ENCODE results near the gene GYS2. TPM values are rescaled to one million over a fixed set of nuclear protein-coding genes. Genes with fewer than 3 reads are reported as not detected.

Gene GYS2
- total RNA-seq: not detected
- polyA plus RNA-seq: under 1 TPM in 1 of 3 donors, not detected in 2; 0.05 TPM
- long read RNA-seq, donor 1: 0 reads
- long read RNA-seq, donor 2: 0 reads

DNA sequence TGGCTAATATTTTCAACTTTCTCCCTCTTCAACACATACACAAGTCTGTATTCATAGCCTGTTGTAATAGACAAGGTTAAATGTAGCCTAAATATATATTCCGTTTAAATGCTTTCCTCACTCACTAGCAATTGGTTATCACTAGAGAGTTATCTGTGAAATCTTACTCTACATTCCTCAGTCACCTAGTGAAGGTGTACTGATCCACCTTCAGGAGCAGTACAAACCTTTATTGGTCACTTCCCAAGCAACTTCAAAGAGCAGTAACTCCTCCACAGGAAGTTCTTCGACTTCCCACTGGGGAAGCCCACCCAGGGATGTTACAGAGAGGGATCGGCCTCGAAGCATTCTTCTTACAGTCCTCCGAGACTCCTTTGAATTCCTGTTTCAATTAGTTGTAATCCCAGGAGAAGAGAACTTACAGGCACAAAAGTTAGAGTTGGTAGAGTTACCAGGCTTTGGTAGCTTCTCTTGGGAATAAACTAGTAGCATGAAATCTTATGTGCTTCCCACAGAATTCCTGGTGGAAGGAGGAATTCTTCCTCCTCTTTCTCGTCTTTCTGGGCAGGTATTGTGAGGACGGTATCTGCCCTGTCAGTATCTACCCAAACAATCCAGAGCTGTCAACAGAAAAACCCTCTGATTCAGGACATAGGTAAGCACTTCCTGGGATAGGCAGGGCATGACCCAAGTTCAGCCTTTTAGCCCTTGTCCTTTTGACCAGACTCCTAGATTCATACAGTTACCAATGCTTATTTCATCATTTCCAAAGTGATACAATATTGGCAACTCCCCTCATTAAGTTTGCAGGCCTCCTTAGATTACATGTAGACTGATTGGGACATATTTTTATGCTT lies at the start of gene GYS2:
GYS2 (minus strand) TSS at position 603 of the 857 bp plus-strand sequence; CDS start at position 348, 255 bp downstream.
- TF ChIP-seq POLR2AphosphoS5 (IDR thresholded peaks at IDR 0.05) (no peak), POLR2A (IDR thresholded peaks at IDR 0.05) (no peak)
- TF ChIP-seq, protein P1, sequence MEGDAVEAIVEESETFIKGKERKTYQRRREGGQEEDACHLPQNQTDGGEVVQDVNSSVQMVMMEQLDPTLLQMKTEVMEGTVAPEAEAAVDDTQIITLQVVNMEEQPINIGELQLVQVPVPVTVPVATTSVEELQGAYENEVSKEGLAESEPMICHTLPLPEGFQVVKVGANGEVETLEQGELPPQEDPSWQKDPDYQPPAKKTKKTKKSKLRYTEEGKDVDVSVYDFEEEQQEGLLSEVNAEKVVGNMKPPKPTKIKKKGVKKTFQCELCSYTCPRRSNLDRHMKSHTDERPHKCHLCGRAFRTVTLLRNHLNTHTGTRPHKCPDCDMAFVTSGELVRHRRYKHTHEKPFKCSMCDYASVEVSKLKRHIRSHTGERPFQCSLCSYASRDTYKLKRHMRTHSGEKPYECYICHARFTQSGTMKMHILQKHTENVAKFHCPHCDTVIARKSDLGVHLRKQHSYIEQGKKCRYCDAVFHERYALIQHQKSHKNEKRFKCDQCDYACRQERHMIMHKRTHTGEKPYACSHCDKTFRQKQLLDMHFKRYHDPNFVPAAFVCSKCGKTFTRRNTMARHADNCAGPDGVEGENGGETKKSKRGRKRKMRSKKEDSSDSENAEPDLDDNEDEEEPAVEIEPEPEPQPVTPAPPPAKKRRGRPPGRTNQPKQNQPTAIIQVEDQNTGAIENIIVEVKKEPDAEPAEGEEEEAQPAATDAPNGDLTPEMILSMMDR (IDR thresholded peaks at IDR 0.05 in 8 of 11, conservative IDR thresholded peaks at IDR 0.05 in 3 of 11): no peak
- no peaks in the 10 kb centered on the region for H3K9me3 ChIP-seq
- H3K4me1 ChIP-seq: peaks cover 0 to 7% (median 2%) of the 10 kb centered on the region in 6 donors
- no peaks in the 10 kb centered on the region for H3K36me3 ChIP-seq
- no peak within 1 kb of the TSS for H3K4me3 ChIP-seq
- 79 to 84% (median 81%) methylated on average over 7 of the region's 7 CpGs for WGBS, 5 donors
- H3K27ac ChIP-seq: no peak within 1 kb of the TSS
- no peaks in the 10 kb centered on the region for H3K27me3 ChIP-seq (replicated peaks in 1 of 7)
- intact Hi-C loops (cut with DNase I; ENCODE audit: low total_unique reads): loop anchor here (5.0 kb wide), 1 partner anchor 78 kb away; no protein-coding TSS in a partner anchor
- no peak for DNase-seq

DNA sequence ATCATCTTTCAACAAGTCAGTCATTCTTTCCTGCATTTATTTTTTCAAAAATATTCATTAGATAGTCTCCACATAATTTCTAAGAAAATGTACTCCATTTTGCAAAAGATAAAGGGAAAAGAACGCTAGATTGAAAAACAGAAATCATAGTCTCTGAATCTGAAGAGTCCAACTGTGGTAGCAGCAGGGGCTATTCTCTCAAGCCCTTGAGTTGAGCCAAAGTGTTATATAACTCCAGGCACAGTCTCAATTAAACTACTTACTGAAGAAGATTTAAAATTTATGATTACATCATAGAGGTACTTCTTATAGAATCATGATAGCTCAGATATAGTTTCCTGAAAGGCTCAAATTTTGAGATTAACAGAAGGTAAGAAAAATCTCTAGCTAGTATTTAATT lies 47.2 kb upstream of the GYS2 start:
- Histone ChIP-seq H3K9me3 (no peaks in the 10 kb centered on the region), H3K36me3 (peaks cover 0 to 76% (median 28%) of the 10 kb centered on the region in 6 donors), H3K27me3 (replicated peaks in 1 of 7) (no peaks in the 10 kb centered on the region), H3K27ac (no peak overlapping the region), H3K4me1 (peaks cover 10 to 50% (median 28%) of the 10 kb centered on the region in 6 donors), H3K4me3 (no peak overlapping the region)
- intact Hi-C loops (cut with DNase I; ENCODE audit: low total_unique reads): no loop called here
- WGBS, 5 donors: 92 to 98% (median 94%) methylated on average over 1 of the region's 1 CpG
- DNase-seq: no peak
- TF ChIP-seq, protein P1 (IDR thresholded peaks at IDR 0.05 in 8 of 11, conservative IDR thresholded peaks at IDR 0.05 in 3 of 11): no peak
- no peak for TF ChIP-seq POLR2A (IDR thresholded peaks at IDR 0.05)
- no peak for TF ChIP-seq POLR2AphosphoS5 (IDR thresholded peaks at IDR 0.05)

DNA sequence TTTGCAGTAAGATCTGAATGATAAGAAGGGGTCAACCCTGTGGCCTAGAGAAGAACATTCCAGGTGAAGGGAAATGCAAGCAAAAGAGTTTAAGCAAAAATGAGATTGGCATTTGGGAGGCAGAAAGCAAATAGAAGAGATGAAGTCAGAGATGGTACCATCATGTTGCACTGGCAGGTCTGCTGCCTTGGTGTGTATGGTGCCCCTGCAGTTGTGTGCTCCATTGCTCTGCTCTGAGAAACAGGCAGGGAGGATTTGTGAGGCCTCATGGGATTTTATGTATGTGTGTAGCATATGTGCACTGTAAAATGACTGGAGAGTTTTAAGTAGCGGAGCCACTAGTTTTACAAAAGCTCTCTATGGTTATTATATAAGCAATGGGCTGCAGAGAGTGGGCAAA lies 46.4 kb upstream of the GYS2 start:
- Histone ChIP-seq H3K36me3 (peaks cover 0 to 85% (median 35%) of the 10 kb centered on the region in 6 donors), H3K4me3 (no peak overlapping the region), H3K27ac (no peak overlapping the region), H3K27me3 (replicated peaks in 1 of 7) (no peaks in the 10 kb centered on the region), H3K9me3 (no peaks in the 10 kb centered on the region), H3K4me1 (peaks cover 3 to 43% (median 20%) of the 10 kb centered on the region in 6 donors)
- intact Hi-C loops (cut with DNase I; ENCODE audit: low total_unique reads): no loop called here
- no peak for TF ChIP-seq POLR2A (IDR thresholded peaks at IDR 0.05)
- TF ChIP-seq, protein P1 (IDR thresholded peaks at IDR 0.05 in 8 of 11, conservative IDR thresholded peaks at IDR 0.05 in 3 of 11): no peak
- TF ChIP-seq POLR2AphosphoS5 (IDR thresholded peaks at IDR 0.05): no peak
- 96 to 100% (median 99%) methylated on average over 1 of the region's 1 CpG for WGBS, 5 donors
- DNase-seq: no peak

DNA sequence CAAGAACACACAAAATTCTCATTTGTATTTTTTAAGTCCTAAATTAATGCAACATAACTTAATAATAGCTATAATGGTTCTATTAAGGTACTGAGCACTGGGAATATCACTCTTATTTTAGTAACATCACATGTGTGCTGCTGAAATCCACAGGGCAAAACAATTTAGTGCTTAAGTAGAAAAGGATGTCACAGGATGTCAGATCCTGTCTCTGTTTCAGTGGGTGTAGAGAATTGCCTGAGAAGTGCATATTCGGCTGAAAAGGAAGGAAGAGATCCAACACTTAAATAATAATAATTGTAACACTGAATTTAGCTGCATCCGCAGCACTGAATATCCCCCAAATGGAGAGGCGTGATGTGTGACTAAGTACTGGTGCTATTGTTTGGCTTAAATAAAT lies 44.4 kb upstream of the GYS2 start:
- no peaks in the 10 kb centered on the region for H3K9me3 ChIP-seq
- H3K27me3 ChIP-seq (replicated peaks in 1 of 7): no peaks in the 10 kb centered on the region
- H3K4me1 ChIP-seq: peaks cover 0 to 34% (median 6%) of the 10 kb centered on the region in 6 donors
- no peak overlapping the region for H3K27ac ChIP-seq
- TF ChIP-seq POLR2AphosphoS5 (IDR thresholded peaks at IDR 0.05) (no peak), POLR2A (IDR thresholded peaks at IDR 0.05) (no peak)
- TF ChIP-seq, protein P1 (IDR thresholded peaks at IDR 0.05 in 8 of 11, conservative IDR thresholded peaks at IDR 0.05 in 3 of 11): no peak
- peaks cover 0 to 96% (median 44%) of the 10 kb centered on the region in 6 donors for H3K36me3 ChIP-seq
- 43 to 57% (median 54%) methylated on average over 3 of the region's 3 CpGs for WGBS, 5 donors
- DNase-seq: no peak
- intact Hi-C loops (cut with DNase I; ENCODE audit: low total_unique reads): loop anchor here (10.0 kb wide), 1 partner anchor 134 kb away; no protein-coding TSS in a partner anchor
- no peak overlapping the region for H3K4me3 ChIP-seq
